Lung (tissue), 12 donors: Measurements from ENCODE around the gene ATP11A. TPM values are rescaled to one million over a fixed set of nuclear protein-coding genes. Genes with fewer than 3 reads are reported as not detected.

Experiments
- ATAC-seq: fragments of 200-7000 bp; cut with Tn5 transposase; one replicate; pipeline ENCODE4 v1.9.1; 2020; ENCODE audit warnings: moderate number of reproducible peaks; ENCODE audit not compliant: insufficient read depth, low FRiP score
- DNase-seq, 3 donors: peaks; one replicate each; pipeline ENCODE4 v3.0.0-alpha.2; 2013 to 2017
- H3K27ac ChIP-seq, 2 donors: one replicate each; pipeline ENCODE4 v1.5.1; 2013; ENCODE audit warnings: mild to moderate bottlenecking in 2 of 2, moderate library complexity in 2 of 2, control low read depth in 1 of 2, inconsistent platforms in 1 of 2, low read depth in 1 of 2, low read length in 1 of 2
- H3K27me3 ChIP-seq, 3 donors: one replicate each; pipeline ENCODE4 v1.5.1; 2013; ENCODE audit warnings: low read length in 2 of 3; ENCODE audit not compliant: control insufficient read depth in 3 of 3, insufficient read depth in 3 of 3
- H3K36me3 ChIP-seq, 4 donors: one replicate each; pipeline ENCODE4 v1.5.1; 2013; ENCODE audit warnings: low read length in 4 of 4, mild to moderate bottlenecking in 1 of 4, moderate library complexity in 1 of 4; ENCODE audit not compliant: control insufficient read depth in 4 of 4, insufficient read depth in 4 of 4
- H3K4me1 ChIP-seq, 5 donors: one replicate each; pipeline ENCODE4 v1.5.1; 2013; ENCODE audit warnings: low read length in 5 of 5, mild to moderate bottlenecking in 2 of 5, moderate library complexity in 1 of 5; ENCODE audit not compliant: control insufficient read depth in 5 of 5, insufficient read depth in 5 of 5
- H3K4me3 ChIP-seq: one replicate; pipeline ENCODE4 v1.5.1; 2013; ENCODE audit warnings: mild to moderate bottlenecking, control low read depth, moderate library complexity
- H3K9ac ChIP-seq, 2 donors: one replicate each; pipeline ENCODE4 v1.5.1; 2013; ENCODE audit warnings: low read length in 2 of 2, control low read depth in 1 of 2; ENCODE audit not compliant: insufficient read depth in 1 of 2
- H3K9me3 ChIP-seq, 4 donors: one replicate each; pipeline ENCODE4 v1.5.1; 2013; ENCODE audit warnings: low read length in 3 of 4, mild to moderate bottlenecking in 1 of 4, moderate library complexity in 1 of 4; ENCODE audit not compliant: control insufficient read depth in 4 of 4, insufficient read depth in 3 of 4
- CTCF ChIP-seq: IDR thresholded peaks from 2 replicates; pipeline ENCODE4 v1.5.1; 2012; ENCODE audit warnings: mild to moderate bottlenecking; ENCODE audit errors: control extremely low read depth, extremely low read depth
- WGBS, 2 donors: extraction: QIAGEN DNeasy Blood & Tissue Kit; methylation state at CpG; one replicate each; pipeline ENCODE4 v1.1.7; 2013; 5-methylcytosine and 5-hydroxymethylcytosine counted together
- polyA plus RNA-seq, 2 donors: library from polyadenylated mRNA; stranded (reverse); fragments of 200-250 nt; gene quantifications; one replicate each; pipeline ENCODE4 v1.2.1, GENCODE V29; 2013
- total RNA-seq, 2 donors: library from RNA; depleted of rRNA in 1 of 2; stranded (reverse); fragments of >200 nt in 1 of 2; gene quantifications; one replicate each; pipeline ENCODE4 v1.2.1, GENCODE V29; 2014 to 2021
- donor health status: control.
- donor health status: control.
- donor health status: Bipolar disorder and iron deficiency.
- donor health status: healthy.
- donor health status: DM: yes; HTN: yes; CAD: no.

Gene ATP11A
- total and polyA plus RNA-seq, 4 donors = 46.3 to 317 (median 162) TPM

DNA sequence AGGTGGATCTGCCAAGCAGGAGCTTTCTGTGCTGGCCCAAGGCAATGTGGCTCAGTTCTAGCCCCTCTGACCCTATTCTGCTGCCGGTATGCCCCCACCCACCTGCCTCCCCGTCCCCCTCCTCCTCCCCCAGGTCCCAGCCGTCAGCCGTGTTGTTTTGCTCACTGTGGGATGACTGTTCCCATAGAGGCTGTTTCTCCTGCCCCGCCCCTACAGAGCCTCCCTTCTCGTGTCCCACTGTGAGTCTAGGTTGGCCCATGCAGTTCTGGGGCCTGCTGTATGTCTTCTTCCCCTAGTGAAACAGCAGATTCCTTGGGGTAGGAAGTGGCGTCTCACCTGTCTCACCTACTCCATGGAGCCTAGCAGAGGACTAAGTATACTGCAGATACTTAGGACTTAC lies 48.8 kb downstream of the ATP11A start:
- Histone ChIP-seq H3K36me3 (no peaks in the 10 kb centered on the region), H3K27me3 (no peaks in the 10 kb centered on the region), H3K4me3 (no peak overlapping the region), H3K27ac (no peak overlapping the region), H3K9ac (no peak overlapping the region), H3K4me1 (peaks cover 7 to 26% (median 10%) of the 10 kb centered on the region in 5 donors), H3K9me3 (no peaks in the 10 kb centered on the region)
- TF ChIP-seq CTCF = no peak
- 82 to 90% methylated on average over 7 of the region's 7 CpGs for WGBS, 2 donors
- DNase-seq (no peak), ATAC-seq (no peak)

GRCh38 chr13:112740502-112741131 lies 50.8 kb downstream of the ATP11A start:
- H3K27ac ChIP-seq = peak overlapping the region; percentile 36 to 85
- no peaks in the 10 kb centered on the region for H3K36me3 ChIP-seq
- no peak overlapping the region for H3K4me3 ChIP-seq
- peaks cover 3 to 27% (median 13%) of the 10 kb centered on the region in 5 donors for H3K4me1 ChIP-seq
- ATAC-seq = no peak
- TF ChIP-seq CTCF = no peak
- 52 to 67% methylated on average over 19 of the region's 19 CpGs for WGBS, 2 donors
- H3K27me3 ChIP-seq = no peaks in the 10 kb centered on the region
- H3K9ac ChIP-seq = peak overlapping the region in 1 of 2 donors; percentile 9
- peak in 1 of 3 donors; percentile 67 for DNase-seq
- H3K9me3 ChIP-seq = no peaks in the 10 kb centered on the region

GRCh38 chr13:112741185-112741755 lies 51.4 kb downstream of the ATP11A start:
- Histone ChIP-seq H3K36me3 (no peaks in the 10 kb centered on the region), H3K4me3 (no peak overlapping the region), H3K9ac (peak overlapping the region in 1 of 2 donors; percentile 9), H3K27ac (peak overlapping the region; percentile 36 to 85), H3K4me1 (peaks cover 3 to 28% (median 13%) of the 10 kb centered on the region in 5 donors), H3K9me3 (no peaks in the 10 kb centered on the region), H3K27me3 (no peaks in the 10 kb centered on the region)
- ATAC-seq (no peak), DNase-seq (no peak)
- no peak for TF ChIP-seq CTCF
- 84 to 89% methylated on average over 15 of the region's 15 CpGs for WGBS, 2 donors
